ENCODE data around the gene CHST7.

GRCh38 chrX:46643636-46644035 lies 70.1 kb downstream of the CHST7 start:
- TF ChIP-seq CTCF (IDR thresholded peaks at IDR 0.05) (no peak), EZH2 (IDR thresholded peaks at IDR 0.05; ENCODE audit: borderline replicate concordance, insufficient read depth, low read depth, low read length, poor library complexity, severe bottlenecking) (no peak)
